HepG2 (cell line): ENCODE measurements around the gene ENDOD1. TPM values are rescaled to one million over a fixed set of nuclear protein-coding genes. Genes with fewer than 3 reads are reported as not detected.
A peak's percentile ranks its signal among the peaks of the same experiment; 100 is the strongest.

Source experiments
- ARNT2 ChIP-seq: sonication (generic); formaldehyde crosslinking; IDR thresholded peaks from 2 replicates; pipeline ENCODE4 v1.8.0; 2022; ENCODE audit warnings: mild to moderate bottlenecking, low read depth, missing genetic modification reagents, moderate library complexity
- FOXC1 ChIP-seq: sonication (generic); formaldehyde crosslinking; IDR thresholded peaks from 2 replicates; pipeline ENCODE4 v1.8.0; 2022; ENCODE audit warnings: mild to moderate bottlenecking, missing genetic modification reagents, borderline replicate concordance
- GTF3A ChIP-seq: sonication (generic); formaldehyde crosslinking; conservative IDR thresholded peaks from 2 replicates; pipeline ENCODE4 v1.4.0; 2020; ENCODE audit warnings: mild to moderate bottlenecking, missing genetic modification reagents
- HIC2 ChIP-seq: sonication (generic); formaldehyde crosslinking; IDR thresholded peaks from 2 replicates; pipeline ENCODE4 v1.9.0; 2022; ENCODE audit warnings: low read depth, missing genetic modification reagents
- KDM3A ChIP-seq: IDR thresholded peaks from 2 replicates; pipeline ENCODE4 v1.6.1; 2018; ENCODE audit warnings: low read depth, missing compliant biosample characterization
- PRDM10 ChIP-seq: sonication (generic); formaldehyde crosslinking; IDR thresholded peaks from 2 replicates; pipeline ENCODE4 v1.4.0; 2020; ENCODE audit warnings: low read depth, missing genetic modification reagents
- SMC3 ChIP-seq: IDR thresholded peaks from 2 replicates; pipeline ENCODE4 v1.6.1; 2011; ENCODE audit warnings: low read length, improper control_type of control experiment
- SUZ12 ChIP-seq: fragments of 150-350 bp; IDR thresholded peaks from 2 replicates; pipeline ENCODE4 v1.6.1; 2014; ENCODE audit warnings: low read depth, low read length
- USF2 ChIP-seq, 2 experiments: sonication (generic) in 1 of 2; formaldehyde crosslinking in 1 of 2; IDR thresholded peaks; 2 replicates each; pipeline versions ENCODE4 v1.5.1 to v1.6.1; 2011 to 2020; ENCODE audit warnings: borderline replicate concordance in 1 of 2, low read depth in 1 of 2, low read length in 1 of 2, mild to moderate bottlenecking in 1 of 2, missing genetic modification reagents in 1 of 2, moderate library complexity in 1 of 2
- XBP1 ChIP-seq: sonication (generic); formaldehyde crosslinking; IDR thresholded peaks from 2 replicates; pipeline ENCODE4 v1.5.0; 2020; ENCODE audit warnings: missing genetic modification reagents
- ZBTB37 ChIP-seq: sonication (generic); formaldehyde crosslinking; IDR thresholded peaks from 2 replicates; pipeline ENCODE4 v1.4.0; 2020; ENCODE audit warnings: mild to moderate bottlenecking, missing genetic modification reagents
- ZFP36L1 ChIP-seq: sonication (generic); formaldehyde crosslinking; IDR thresholded peaks from 2 replicates; pipeline ENCODE4 v1.8.0; 2022; ENCODE audit warnings: mild to moderate bottlenecking, missing genetic modification reagents, moderate library complexity
- ZKSCAN5 ChIP-seq: sonication (generic); formaldehyde crosslinking; IDR thresholded peaks from 2 replicates; pipeline ENCODE4 v1.5.1; 2020; ENCODE audit warnings: mild to moderate bottlenecking, missing genetic modification reagents
- ZNF574 ChIP-seq: sonication (generic); formaldehyde crosslinking; IDR thresholded peaks from 2 replicates; pipeline ENCODE4 v1.4.0; 2020; ENCODE audit warnings: missing genetic modification reagents
- ZNF841 ChIP-seq: sonication (generic); formaldehyde crosslinking; IDR thresholded peaks from 2 replicates; pipeline ENCODE4 v1.8.1; 2023; ENCODE audit warnings: missing genetic modification reagents, borderline replicate concordance
- polyA plus RNA-seq, 8 experiments: library from polyadenylated mRNA; depleted of rRNA in 3 of 8; stranded (reverse) in 7 of 8; unstranded in 1 of 8; fragments of >200 nt; fragmentation: Illumina TruSeq in 4 of 8; extraction: Trizol in 4 of 8; gene quantifications; 2 replicates each; pipeline versions ENCODE4 v1.2.1 to v1.2.3, GENCODE V29; 2011 to 2016; ENCODE audit warnings: low read depth in 4 of 8, missing spikeins in 1 of 8, mixed read lengths in 1 of 8; ENCODE audit not compliant: insufficient read depth in 1 of 8
- total RNA-seq, 5 experiments: library from RNA; depleted of rRNA; stranded (reverse); fragments of >200 nt; fragmentation: Illumina TruSeq; extraction: Trizol; gene quantifications; 2 replicates each; pipeline ENCODE4 v1.2.3, GENCODE V29; 2016; ENCODE audit warnings: low read depth in 1 of 5

The ENDOD1 gene
- total and polyA plus RNA-seq, 2 of the 13 experiments (the other 11 are each of a cell fraction or from before 2014, with no cell fraction given), result 2.0 to 6.8 TPM

GRCh38 chr11:95068549-95068948 is 21.1 kb upstream of the ENDOD1 start (continued):
- no peak for TF ChIP-seq USF2 (IDR thresholded peaks at IDR 0.05; ENCODE audit: low read depth, low read length)
- TF ChIP-seq USF2 (CRISPR knock-in tag; IDR thresholded peaks at IDR 0.05; ENCODE audit: borderline replicate concordance), result no peak
- no peak for TF ChIP-seq HIC2
- TF ChIP-seq FOXC1 (CRISPR knock-in tag), result no peak; the same call in 1 of the 2 replicates
- no peak for TF ChIP-seq ZKSCAN5 (CRISPR knock-in tag)
- no peak for TF ChIP-seq ZNF841 (CRISPR knock-in tag)
- no peak for TF ChIP-seq ZFP36L1 (CRISPR knock-in tag)
- TF ChIP-seq ARNT2 (CRISPR knock-in tag), result no peak
- no peak for TF ChIP-seq SUZ12
- TF ChIP-seq PRDM10, result no peak
- TF ChIP-seq ZBTB37 (CRISPR knock-in tag), result no peak
- TF ChIP-seq KDM3A (CRISPR knock-in tag), result 0 out of 2 replicates have a peak, but pooled peaks have one; percentile 27
- TF ChIP-seq XBP1, result peak; percentile 46; the same call in 1 of the 2 replicates
- no peak for TF ChIP-seq GTF3A (CRISPR knock-in tag)
- no peak for TF ChIP-seq SMC3
- TF ChIP-seq ZNF574, result peak; percentile 69
